Measurements from ENCODE around the gene TP53BP1. TPM values are rescaled to one million over a fixed set of nuclear protein-coding genes. Genes with fewer than 3 reads are reported as not detected.

Gene TP53BP1
- total and polyA plus RNA-seq, 4 donors = 2.7 to 12.0 (median 7.3) TPM

DNA sequence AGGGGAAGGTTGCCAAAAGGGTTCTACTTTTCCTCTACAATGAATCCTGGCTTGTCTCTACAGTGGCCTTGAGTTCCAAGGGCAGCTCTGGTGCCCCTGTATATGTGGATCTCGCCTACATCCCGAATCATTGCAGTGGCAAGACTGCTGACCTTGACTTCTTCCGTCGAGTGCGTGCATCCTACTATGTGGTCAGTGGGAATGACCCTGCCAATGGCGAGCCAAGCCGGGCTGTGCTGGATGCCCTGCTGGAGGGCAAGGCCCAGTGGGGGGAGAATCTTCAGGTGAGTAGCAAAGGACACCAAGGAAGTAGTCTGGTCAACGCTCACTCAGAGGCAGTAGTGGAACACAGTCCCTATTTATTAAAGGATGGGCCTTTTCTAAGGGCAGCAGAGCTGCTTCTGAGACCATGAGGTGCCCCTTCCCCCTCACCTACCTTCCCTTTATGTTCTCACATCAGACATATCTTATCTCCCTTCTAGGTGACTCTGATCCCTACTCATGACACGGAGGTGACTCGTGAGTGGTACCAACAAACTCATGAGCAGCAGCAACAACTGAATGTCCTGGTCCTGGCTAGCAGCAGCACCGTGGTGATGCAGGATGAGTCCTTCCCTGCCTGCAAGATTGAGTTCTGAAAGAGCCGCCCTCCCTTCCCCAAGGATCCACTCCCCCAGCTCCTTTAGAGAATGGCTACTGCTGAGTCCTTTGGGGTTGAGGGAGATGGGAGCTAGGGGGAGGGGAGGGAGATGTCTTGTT is 36.8 kb upstream of the TP53BP1 start:
- WGBS = 87% methylated on average over 12 of the region's 12 CpGs
- Histone ChIP-seq H3K9ac (ENCODE audit: low read depth in 1 of 2, low read length in 2 of 2) (no peak overlapping the region), H3K9me3 (ENCODE audit: control insufficient read depth in 4 of 4, low read length in 3 of 4) (no peaks in the 10 kb centered on the region), H3K4me3 (ENCODE audit: low read depth in 1 of 3, low read length in 3 of 3) (no peak overlapping the region), H3K4me1 (ENCODE audit: control insufficient read depth in 4 of 4, insufficient read depth in 4 of 4, low read length in 3 of 4) (no peaks in the 10 kb centered on the region), H3K36me3 (ENCODE audit: control insufficient read depth in 4 of 4, insufficient read depth in 3 of 4, low read depth in 1 of 4, low read length in 3 of 4) (no peaks in the 10 kb centered on the region), H3K27ac (ENCODE audit: low read depth in 1 of 2, low read length in 2 of 2) (no peak overlapping the region), H3K27me3 (ENCODE audit: control insufficient read depth in 4 of 4, insufficient read depth in 4 of 4, low read length in 3 of 4) (no peaks in the 10 kb centered on the region)
- no peak for TF ChIP-seq NR2F2 (IDR thresholded peaks at IDR 0.05)
- DNase-seq (ENCODE audit: low spot score) = no peak

DNA sequence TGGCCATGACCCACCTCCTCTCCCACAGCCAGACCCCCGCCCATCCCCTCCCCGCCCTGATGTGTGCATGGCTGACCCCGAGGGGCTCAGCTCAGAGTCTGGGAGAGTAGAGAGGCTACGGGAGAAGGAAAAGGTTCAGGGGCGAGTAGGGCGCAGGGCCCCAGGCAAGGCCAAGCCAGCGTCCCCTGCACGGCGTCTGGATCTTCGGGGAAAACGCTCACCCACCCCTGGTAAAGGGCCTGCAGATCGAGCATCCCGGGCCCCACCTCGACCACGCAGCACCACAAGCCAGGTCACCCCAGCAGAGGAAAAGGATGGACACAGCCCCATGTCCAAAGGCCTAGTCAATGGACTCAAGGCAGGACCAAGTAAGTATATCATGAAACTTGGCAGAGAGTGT is 36.2 kb upstream of the TP53BP1 start:
- H3K27me3 ChIP-seq (ENCODE audit: control insufficient read depth in 4 of 4, insufficient read depth in 4 of 4, low read length in 3 of 4) = no peaks in the 10 kb centered on the region
- TF ChIP-seq HNF4A (conservative IDR thresholded peaks at IDR 0.05) = no peak
- no peak for TF ChIP-seq JUND (IDR thresholded peaks at IDR 0.05)
- TF ChIP-seq, protein P1, sequence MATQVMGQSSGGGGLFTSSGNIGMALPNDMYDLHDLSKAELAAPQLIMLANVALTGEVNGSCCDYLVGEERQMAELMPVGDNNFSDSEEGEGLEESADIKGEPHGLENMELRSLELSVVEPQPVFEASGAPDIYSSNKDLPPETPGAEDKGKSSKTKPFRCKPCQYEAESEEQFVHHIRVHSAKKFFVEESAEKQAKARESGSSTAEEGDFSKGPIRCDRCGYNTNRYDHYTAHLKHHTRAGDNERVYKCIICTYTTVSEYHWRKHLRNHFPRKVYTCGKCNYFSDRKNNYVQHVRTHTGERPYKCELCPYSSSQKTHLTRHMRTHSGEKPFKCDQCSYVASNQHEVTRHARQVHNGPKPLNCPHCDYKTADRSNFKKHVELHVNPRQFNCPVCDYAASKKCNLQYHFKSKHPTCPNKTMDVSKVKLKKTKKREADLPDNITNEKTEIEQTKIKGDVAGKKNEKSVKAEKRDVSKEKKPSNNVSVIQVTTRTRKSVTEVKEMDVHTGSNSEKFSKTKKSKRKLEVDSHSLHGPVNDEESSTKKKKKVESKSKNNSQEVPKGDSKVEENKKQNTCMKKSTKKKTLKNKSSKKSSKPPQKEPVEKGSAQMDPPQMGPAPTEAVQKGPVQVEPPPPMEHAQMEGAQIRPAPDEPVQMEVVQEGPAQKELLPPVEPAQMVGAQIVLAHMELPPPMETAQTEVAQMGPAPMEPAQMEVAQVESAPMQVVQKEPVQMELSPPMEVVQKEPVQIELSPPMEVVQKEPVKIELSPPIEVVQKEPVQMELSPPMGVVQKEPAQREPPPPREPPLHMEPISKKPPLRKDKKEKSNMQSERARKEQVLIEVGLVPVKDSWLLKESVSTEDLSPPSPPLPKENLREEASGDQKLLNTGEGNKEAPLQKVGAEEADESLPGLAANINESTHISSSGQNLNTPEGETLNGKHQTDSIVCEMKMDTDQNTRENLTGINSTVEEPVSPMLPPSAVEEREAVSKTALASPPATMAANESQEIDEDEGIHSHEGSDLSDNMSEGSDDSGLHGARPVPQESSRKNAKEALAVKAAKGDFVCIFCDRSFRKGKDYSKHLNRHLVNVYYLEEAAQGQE (IDR thresholded peaks at IDR 0.05) = no peak
- TF ChIP-seq, protein P2, sequence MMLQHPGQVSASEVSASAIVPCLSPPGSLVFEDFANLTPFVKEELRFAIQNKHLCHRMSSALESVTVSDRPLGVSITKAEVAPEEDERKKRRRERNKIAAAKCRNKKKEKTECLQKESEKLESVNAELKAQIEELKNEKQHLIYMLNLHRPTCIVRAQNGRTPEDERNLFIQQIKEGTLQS (IDR thresholded peaks at IDR 0.05) = no peak
- TF ChIP-seq HNF4G (IDR thresholded peaks at IDR 0.05) = no peak
- no peak for TF ChIP-seq FOXA2 (IDR thresholded peaks at IDR 0.05)
- no peak for TF ChIP-seq RAD21 (IDR thresholded peaks at IDR 0.05)
- no peak for TF ChIP-seq TAF1 (conservative IDR thresholded peaks at IDR 0.05)
- TF ChIP-seq SP1 (IDR thresholded peaks at IDR 0.05) = no peak

DNA sequence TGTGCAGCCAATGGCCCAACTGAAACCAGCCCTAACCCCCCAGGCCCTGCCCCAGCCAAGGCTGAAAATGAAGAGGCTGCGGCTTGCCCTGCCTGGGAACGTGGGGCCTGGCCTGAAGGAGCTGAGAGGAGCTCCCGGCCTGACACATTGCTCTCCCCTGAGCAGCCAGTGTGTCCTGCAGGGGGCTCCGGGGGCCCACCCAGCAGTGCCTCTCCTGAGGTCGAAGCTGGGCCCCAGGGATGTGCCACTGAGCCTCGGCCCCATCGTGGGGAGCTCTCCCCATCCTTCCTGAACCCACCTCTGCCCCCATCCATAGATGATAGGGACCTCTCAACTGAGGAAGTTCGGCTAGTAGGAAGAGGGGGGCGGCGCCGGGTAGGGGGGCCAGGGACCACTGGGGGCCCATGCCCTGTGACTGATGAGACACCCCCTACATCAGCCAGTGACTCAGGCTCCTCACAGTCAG is 35.6 kb upstream of the TP53BP1 start:
- H3K36me3 ChIP-seq (ENCODE audit: control insufficient read depth in 4 of 4, insufficient read depth in 3 of 4, low read depth in 1 of 4, low read length in 3 of 4) = no peaks in the 10 kb centered on the region
- no peak for DNase-seq (ENCODE audit: low spot score)
- WGBS = 84% methylated on average over 11 of the region's 11 CpGs

More for the DNA sequence above, 36.2 kb upstream of the TP53BP1 start:
- no peak for DNase-seq (ENCODE audit: low spot score)
- H3K9ac ChIP-seq (ENCODE audit: low read depth in 1 of 2, low read length in 2 of 2) = no peak overlapping the region
- no peaks in the 10 kb centered on the region for H3K4me1 ChIP-seq (ENCODE audit: control insufficient read depth in 4 of 4, insufficient read depth in 4 of 4, low read length in 3 of 4)
- H3K27ac ChIP-seq (ENCODE audit: low read depth in 1 of 2, low read length in 2 of 2) = no peak overlapping the region
- no peaks in the 10 kb centered on the region for H3K9me3 ChIP-seq (ENCODE audit: control insufficient read depth in 4 of 4, low read length in 3 of 4)
- H3K4me3 ChIP-seq (ENCODE audit: low read depth in 1 of 3, low read length in 3 of 3) = no peak overlapping the region
- WGBS = 93% methylated on average over 15 of the region's 15 CpGs
- no peaks in the 10 kb centered on the region for H3K36me3 ChIP-seq (ENCODE audit: control insufficient read depth in 4 of 4, insufficient read depth in 3 of 4, low read depth in 1 of 4, low read length in 3 of 4)

More for the DNA sequence above, 35.6 kb upstream of the TP53BP1 start:
- H3K4me3 ChIP-seq (ENCODE audit: low read depth in 1 of 3, low read length in 3 of 3) = no peak overlapping the region
- H3K4me1 ChIP-seq (ENCODE audit: control insufficient read depth in 4 of 4, insufficient read depth in 4 of 4, low read length in 3 of 4) = no peaks in the 10 kb centered on the region
- no peak overlapping the region for H3K9ac ChIP-seq (ENCODE audit: low read depth in 1 of 2, low read length in 2 of 2)
- TF ChIP-seq, protein P3, sequence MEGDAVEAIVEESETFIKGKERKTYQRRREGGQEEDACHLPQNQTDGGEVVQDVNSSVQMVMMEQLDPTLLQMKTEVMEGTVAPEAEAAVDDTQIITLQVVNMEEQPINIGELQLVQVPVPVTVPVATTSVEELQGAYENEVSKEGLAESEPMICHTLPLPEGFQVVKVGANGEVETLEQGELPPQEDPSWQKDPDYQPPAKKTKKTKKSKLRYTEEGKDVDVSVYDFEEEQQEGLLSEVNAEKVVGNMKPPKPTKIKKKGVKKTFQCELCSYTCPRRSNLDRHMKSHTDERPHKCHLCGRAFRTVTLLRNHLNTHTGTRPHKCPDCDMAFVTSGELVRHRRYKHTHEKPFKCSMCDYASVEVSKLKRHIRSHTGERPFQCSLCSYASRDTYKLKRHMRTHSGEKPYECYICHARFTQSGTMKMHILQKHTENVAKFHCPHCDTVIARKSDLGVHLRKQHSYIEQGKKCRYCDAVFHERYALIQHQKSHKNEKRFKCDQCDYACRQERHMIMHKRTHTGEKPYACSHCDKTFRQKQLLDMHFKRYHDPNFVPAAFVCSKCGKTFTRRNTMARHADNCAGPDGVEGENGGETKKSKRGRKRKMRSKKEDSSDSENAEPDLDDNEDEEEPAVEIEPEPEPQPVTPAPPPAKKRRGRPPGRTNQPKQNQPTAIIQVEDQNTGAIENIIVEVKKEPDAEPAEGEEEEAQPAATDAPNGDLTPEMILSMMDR (IDR thresholded peaks at IDR 0.05; ENCODE audit: low read depth, low read length, missing input control) = no peak
- TF ChIP-seq SP1 (IDR thresholded peaks at IDR 0.05) = no peak
- TF ChIP-seq, protein P2 (IDR thresholded peaks at IDR 0.05) = no peak
- TF ChIP-seq RAD21 (IDR thresholded peaks at IDR 0.05) = no peak
- TF ChIP-seq JUND (IDR thresholded peaks at IDR 0.05) = no peak
- no peak for TF ChIP-seq HNF4A (conservative IDR thresholded peaks at IDR 0.05)
- no peak for TF ChIP-seq FOXA1 (IDR thresholded peaks at IDR 0.05)
- no peak for TF ChIP-seq TAF1 (conservative IDR thresholded peaks at IDR 0.05)
- TF ChIP-seq NR2F2 (IDR thresholded peaks at IDR 0.05) = no peak
- TF ChIP-seq, protein P4, sequence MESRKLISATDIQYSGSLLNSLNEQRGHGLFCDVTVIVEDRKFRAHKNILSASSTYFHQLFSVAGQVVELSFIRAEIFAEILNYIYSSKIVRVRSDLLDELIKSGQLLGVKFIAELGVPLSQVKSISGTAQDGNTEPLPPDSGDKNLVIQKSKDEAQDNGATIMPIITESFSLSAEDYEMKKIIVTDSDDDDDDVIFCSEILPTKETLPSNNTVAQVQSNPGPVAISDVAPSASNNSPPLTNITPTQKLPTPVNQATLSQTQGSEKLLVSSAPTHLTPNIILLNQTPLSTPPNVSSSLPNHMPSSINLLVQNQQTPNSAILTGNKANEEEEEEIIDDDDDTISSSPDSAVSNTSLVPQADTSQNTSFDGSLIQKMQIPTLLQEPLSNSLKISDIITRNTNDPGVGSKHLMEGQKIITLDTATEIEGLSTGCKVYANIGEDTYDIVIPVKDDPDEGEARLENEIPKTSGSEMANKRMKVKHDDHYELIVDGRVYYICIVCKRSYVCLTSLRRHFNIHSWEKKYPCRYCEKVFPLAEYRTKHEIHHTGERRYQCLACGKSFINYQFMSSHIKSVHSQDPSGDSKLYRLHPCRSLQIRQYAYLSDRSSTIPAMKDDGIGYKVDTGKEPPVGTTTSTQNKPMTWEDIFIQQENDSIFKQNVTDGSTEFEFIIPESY (IDR thresholded peaks at IDR 0.05) = no peak
- no peak for TF ChIP-seq GABPA (IDR thresholded peaks at IDR 0.05 in 1 of 2, conservative IDR thresholded peaks at IDR 0.05 in 1 of 2)
- TF ChIP-seq FOXA2 (IDR thresholded peaks at IDR 0.05) = no peak
- no peaks in the 10 kb centered on the region for H3K9me3 ChIP-seq (ENCODE audit: control insufficient read depth in 4 of 4, low read length in 3 of 4)
- no peaks in the 10 kb centered on the region for H3K27me3 ChIP-seq (ENCODE audit: control insufficient read depth in 4 of 4, insufficient read depth in 4 of 4, low read length in 3 of 4)
- H3K27ac ChIP-seq (ENCODE audit: low read depth in 1 of 2, low read length in 2 of 2) = no peak overlapping the region
